Transverse colon (tissue), 4 donors: ENCODE results near the gene PTPN18. TPM values are rescaled to one million over a fixed set of nuclear protein-coding genes. Genes with fewer than 3 reads are reported as not detected.
A peak's percentile ranks its signal among the peaks of the same experiment; 100 is the strongest.

ENCODE experiments used
- DNase-seq: peaks from one replicate; pipeline ENCODE4 v3.0.0-alpha.2; 2019
- H3K27ac ChIP-seq, 4 donors: fragments of 200-600 bp; sonication (generic); 2 replicates each; pipeline ENCODE4 v1.5.1; 2016 to 2018; ENCODE audit warnings: inconsistent platforms in 4 of 4
- H3K27me3 ChIP-seq: fragments of 200-600 bp; sonication (generic); 2 replicates; pipeline ENCODE4 v1.5.1; 2017; ENCODE audit warnings: inconsistent platforms
- H3K36me3 ChIP-seq, 4 donors: fragments of 200-600 bp; sonication (generic); 2 replicates each; pipeline ENCODE4 v1.5.1; 2017 to 2019; ENCODE audit warnings: inconsistent platforms in 4 of 4
- H3K4me1 ChIP-seq, 4 donors: fragments of 200-600 bp; sonication (generic); 2 replicates each; pipeline ENCODE4 v1.5.1; 2017 to 2020; ENCODE audit warnings: inconsistent platforms in 4 of 4
- H3K4me3 ChIP-seq, 4 donors: fragments of 200-600 bp; sonication (generic); 1 replicate in 1 of 4; 2 replicates in 3 of 4; pipeline versions ENCODE4 v1.5.1 to v1.6.1; 2017 to 2019; ENCODE audit warnings: inconsistent platforms in 4 of 4
- H3K9me3 ChIP-seq, 2 donors: fragments of 200-600 bp; sonication (generic); 2 replicates each; pipeline ENCODE4 v1.5.1; 2017 to 2019; ENCODE audit warnings: inconsistent platforms in 2 of 2
- CTCF ChIP-seq, 5 experiments: fragments of 200-600 bp in 3 of 5; fragments of 450-650 bp in 2 of 5; sonication (generic) in 3 of 5; IDR thresholded peaks; 1 replicate in 2 of 5; 2 replicates in 3 of 5; pipeline ENCODE4 v1.5.1; 2016 to 2017; ENCODE audit warnings: antibody characterized with exemption in 5 of 5, inconsistent platforms in 3 of 5, mild to moderate bottlenecking in 2 of 5, moderate library complexity in 1 of 5
- EP300 ChIP-seq: sonication (generic); formaldehyde crosslinking; IDR thresholded peaks from one replicate; pipeline ENCODE4 v1.6.1; 2017; ENCODE audit warnings: antibody characterized with exemption, low read depth
- POLR2A ChIP-seq: fragments of 450-650 bp; IDR thresholded peaks from one replicate; pipeline ENCODE4 v1.6.1; 2016; ENCODE audit warnings: antibody characterized with exemption, mild to moderate bottlenecking, moderate library complexity
- POLR2AphosphoS5 ChIP-seq, 3 donors: sonication (generic); formaldehyde crosslinking; IDR thresholded peaks; one replicate each; pipeline ENCODE4 v1.6.1; 2016; ENCODE audit warnings: antibody characterized with exemption in 3 of 3
- WGBS, 2 donors: methylation state at CpG; one replicate each; pipeline ENCODE4 v1.1.5; 2018; ENCODE audit warnings: low coverage in 1 of 2; 5-methylcytosine and 5-hydroxymethylcytosine counted together
- in situ Hi-C, 4 donors: fragments of 200-750 bp; cut with MboI; loops; one replicate each; pipeline versions ENCODE4 v1.15.0 to v1.15.1; 2017; ENCODE audit warnings: low sequenced_read_pairs in 3 of 4, low pct_ligation_motif_present in 1 of 4, low pct_unique_long_range_greater_than_20kb in 1 of 4
- intact Hi-C: fragments of 100-400 bp; cut with DNase I; formaldehyde crosslinking; loops from one replicate; pipeline ENCODE4 v1.15.1; 2023; ENCODE audit warnings: low total_unique reads
- total RNA-seq, 4 donors: library from RNA; depleted of rRNA; stranded (reverse); fragments of >200 nt; gene quantifications; one replicate each; pipeline ENCODE4 v1.1.0, GENCODE V29; 2016

The PTPN18 gene
- total RNA-seq, 4 donors from 2014 or later: 136 to 168 (median 148) TPM

- peaks cover 6 to 20% (median 8%) of the 10 kb centered on the region in 4 donors for H3K4me1 ChIP-seq
- TF ChIP-seq EP300: no peak
- TF ChIP-seq CTCF (IDR thresholded peaks at IDR 0.05): no peak
- TF ChIP-seq POLR2AphosphoS5 (IDR thresholded peaks at IDR 0.05): no peak
- no peak overlapping the region for H3K27ac ChIP-seq
- H3K36me3 ChIP-seq: peaks cover 0 to 13% (median 0%) of the 10 kb centered on the region in 4 donors
- H3K4me3 ChIP-seq: no peak overlapping the region
- no peak for DNase-seq
- H3K27me3 ChIP-seq: no peaks in the 10 kb centered on the region
- 75 to 85% methylated on average over 3 to 7 of the region's 7 CpGs for WGBS, 2 donors
- in situ Hi-C loops (no loop called here), intact Hi-C loops (no loop called here)
- H3K9me3 ChIP-seq: no peaks in the 10 kb centered on the region
These were observed 3.6 kb upstream of the PTPN18 start for GRCh38 chr2:130352237-130352636.

DNA sequence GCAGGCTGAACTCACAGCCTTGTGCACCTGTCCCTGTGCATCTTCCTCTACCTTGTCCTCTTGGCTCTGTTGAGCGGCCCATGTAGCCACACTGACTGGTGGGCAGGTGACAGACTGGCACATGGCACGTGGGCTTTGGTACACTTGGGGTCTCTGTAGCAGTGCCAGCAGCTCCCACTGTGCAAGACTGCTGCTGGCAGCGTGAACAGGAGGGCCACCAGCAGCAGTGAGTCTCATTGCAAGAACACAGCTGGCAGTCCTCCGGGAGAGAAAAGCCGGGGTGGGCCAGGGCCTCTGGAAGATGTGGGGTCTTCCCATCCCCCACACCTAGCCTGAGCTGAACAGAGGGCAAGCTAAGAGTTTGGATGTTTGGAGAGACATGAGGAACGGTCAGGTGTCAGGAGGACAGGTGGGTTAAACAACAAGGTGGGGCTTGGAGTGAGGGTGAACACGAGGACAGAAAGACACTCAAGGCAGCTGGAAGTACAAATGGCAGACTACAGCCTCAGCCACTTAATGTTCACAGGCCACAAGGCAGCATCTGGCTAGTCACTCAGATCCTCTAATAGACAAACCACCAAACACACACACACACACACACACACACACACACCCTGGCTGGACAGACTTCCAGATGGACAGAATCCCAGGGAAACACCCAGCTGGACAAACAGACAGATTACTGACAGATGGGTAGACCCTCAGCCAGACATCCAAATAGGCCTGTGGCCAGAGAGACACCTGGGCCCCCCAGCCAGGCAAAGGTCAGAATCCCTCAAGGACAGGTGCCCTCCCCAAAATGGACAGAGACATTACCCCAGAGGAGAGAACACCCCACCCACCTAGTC, 2.3 kb upstream of the PTPN18 start:
- WGBS, 2 donors: 86% methylated on average over 7 of the region's 7 CpGs; no CpG with 5 or more reads in 1 of the 2 donors
- DNase-seq: no peak
- in situ Hi-C loops: no loop called here
- H3K36me3 ChIP-seq: peaks cover 0 to 5% (median 0%) of the 10 kb centered on the region in 4 donors
- intact Hi-C loops: no loop called here
- no peak overlapping the region for H3K4me3 ChIP-seq
- TF ChIP-seq POLR2AphosphoS5 (IDR thresholded peaks at IDR 0.05) (no peak), POLR2A (no peak), CTCF (IDR thresholded peaks at IDR 0.05) (no peak), EP300 (no peak)
- no peaks in the 10 kb centered on the region for H3K9me3 ChIP-seq
- H3K27ac ChIP-seq: no peak overlapping the region
- peaks cover 6 to 21% (median 8%) of the 10 kb centered on the region in 4 donors for H3K4me1 ChIP-seq
- H3K27me3 ChIP-seq: no peaks in the 10 kb centered on the region

- Histone ChIP-seq H3K4me3 (no peak overlapping the region), H3K36me3 (no peaks in the 10 kb centered on the region), H3K4me1 (peaks cover 6 to 21% (median 8%) of the 10 kb centered on the region in 4 donors), H3K27me3 (no peaks in the 10 kb centered on the region), H3K9me3 (no peaks in the 10 kb centered on the region), H3K27ac (no peak overlapping the region)
- in situ Hi-C loops: no loop called here
- no peak for DNase-seq
- intact Hi-C loops: no loop called here
- 69% methylated on average over 1 of the region's 1 CpG; no CpG with 5 or more reads in 1 of the 2 donors for WGBS, 2 donors
- TF ChIP-seq EP300: no peak
- no peak for TF ChIP-seq CTCF (IDR thresholded peaks at IDR 0.05)
- TF ChIP-seq POLR2AphosphoS5 (IDR thresholded peaks at IDR 0.05): no peak
- TF ChIP-seq POLR2A: no peak
These were observed 1.8 kb upstream of the PTPN18 start for GRCh38 chr2:130354139-130354428.

- Histone ChIP-seq H3K27ac (peak overlapping the region; percentile 87 to 88 (median 88)), H3K36me3 (no peaks in the 10 kb centered on the region), H3K27me3 (no peaks in the 10 kb centered on the region), H3K4me3 (peak overlapping the region; percentile 51 to 93 (median 82)), H3K9me3 (no peaks in the 10 kb centered on the region), H3K4me1 (peaks cover 6 to 21% (median 8%) of the 10 kb centered on the region in 4 donors)
- TF ChIP-seq POLR2AphosphoS5 (IDR thresholded peaks at IDR 0.05) (no peak), CTCF (IDR thresholded peaks at IDR 0.05) (no peak), POLR2A (no peak), EP300 (no peak)
- 0 to 10% methylated on average over 2 to 20 of the region's 21 CpGs for WGBS, 2 donors
- in situ Hi-C loops (no loop called here), intact Hi-C loops (loop anchor here (1.0 kb wide), 1 partner anchor 16 kb away; no protein-coding TSS in a partner anchor)
- DNase-seq: peak; percentile 37
These were observed 681 bp upstream of the PTPN18 start for GRCh38 chr2:130355172-130355577.
